Thyroid gland (tissue), 4 donors: ENCODE data around the gene CFAP43. TPM values are rescaled to one million over a fixed set of nuclear protein-coding genes. Genes with fewer than 3 reads are reported as not detected.
"Not testable (repeated sequence)": the region's sequence is repeated elsewhere in the genome, so short reads cannot be mapped to it uniquely, and the experiment has no call there.

Source experiments
- DNase-seq, 2 donors: peaks; one replicate each; pipeline ENCODE4 v3.0.0-alpha.2; 2019
- H3K27ac ChIP-seq, 3 donors: fragments of 200-600 bp; sonication (generic); 1 replicate in 2 of 3; 2 replicates in 1 of 3; pipeline ENCODE4 v1.5.1; 2016 to 2019; ENCODE audit warnings: mild to moderate bottlenecking in 1 of 3, moderate library complexity in 1 of 3
- H3K27me3 ChIP-seq: fragments of 200-600 bp; sonication (generic); one replicate; pipeline ENCODE4 v1.5.1; 2019
- H3K36me3 ChIP-seq, 2 donors: fragments of 200-600 bp; sonication (generic); one replicate each; pipeline ENCODE4 v1.5.1; 2016 to 2019
- H3K4me1 ChIP-seq, 2 donors: fragments of 200-600 bp; sonication (generic); one replicate each; pipeline ENCODE4 v1.5.1; 2017 to 2019
- H3K4me3 ChIP-seq, 3 donors: fragments of 200-600 bp; sonication (generic); replicated peaks in 1 of 3; 1 replicate in 2 of 3; 2 replicates in 1 of 3; pipeline ENCODE4 v1.5.1; 2016; ENCODE audit warnings: mild to moderate bottlenecking in 1 of 3
- H3K9me3 ChIP-seq: fragments of 200-600 bp; sonication (generic); one replicate; pipeline ENCODE4 v1.5.1; 2017
- POLR2A ChIP-seq, 2 donors: fragments of 450-650 bp; IDR thresholded peaks; one replicate each; pipeline ENCODE4 v1.6.1; 2017; ENCODE audit warnings: antibody characterized with exemption in 2 of 2, mild to moderate bottlenecking in 2 of 2, moderate library complexity in 1 of 2
- WGBS, 2 donors: methylation state at CpG; one replicate each; pipeline ENCODE4 v1.1.5; 2017; 5-methylcytosine and 5-hydroxymethylcytosine counted together
- intact Hi-C: fragments of 100-400 bp; cut with DNase I; formaldehyde crosslinking; loops from one replicate; pipeline ENCODE4 v1.15.1; 2023
- total RNA-seq, 4 donors: library from RNA; depleted of rRNA; stranded (reverse); fragments of >200 nt; gene quantifications; one replicate each; pipeline ENCODE4 v1.2.3, GENCODE V29; 2016
- TF ChIP-seq, protein P1 (sequence below), 6 experiments: fragments of 200-600 bp in 3 of 6; fragments of 450-650 bp in 3 of 6; sonication (generic) in 3 of 6; IDR thresholded peaks; one replicate each; pipeline ENCODE4 v1.5.1; 2016 to 2019; ENCODE audit warnings: antibody characterized with exemption in 6 of 6, mild to moderate bottlenecking in 2 of 6, inconsistent platforms in 1 of 6, moderate library complexity in 1 of 6

Gene CFAP43
- total RNA-seq, 4 donors from 2014 or later, result 8.2 to 16.9 (median 11.5) TPM

DNA sequence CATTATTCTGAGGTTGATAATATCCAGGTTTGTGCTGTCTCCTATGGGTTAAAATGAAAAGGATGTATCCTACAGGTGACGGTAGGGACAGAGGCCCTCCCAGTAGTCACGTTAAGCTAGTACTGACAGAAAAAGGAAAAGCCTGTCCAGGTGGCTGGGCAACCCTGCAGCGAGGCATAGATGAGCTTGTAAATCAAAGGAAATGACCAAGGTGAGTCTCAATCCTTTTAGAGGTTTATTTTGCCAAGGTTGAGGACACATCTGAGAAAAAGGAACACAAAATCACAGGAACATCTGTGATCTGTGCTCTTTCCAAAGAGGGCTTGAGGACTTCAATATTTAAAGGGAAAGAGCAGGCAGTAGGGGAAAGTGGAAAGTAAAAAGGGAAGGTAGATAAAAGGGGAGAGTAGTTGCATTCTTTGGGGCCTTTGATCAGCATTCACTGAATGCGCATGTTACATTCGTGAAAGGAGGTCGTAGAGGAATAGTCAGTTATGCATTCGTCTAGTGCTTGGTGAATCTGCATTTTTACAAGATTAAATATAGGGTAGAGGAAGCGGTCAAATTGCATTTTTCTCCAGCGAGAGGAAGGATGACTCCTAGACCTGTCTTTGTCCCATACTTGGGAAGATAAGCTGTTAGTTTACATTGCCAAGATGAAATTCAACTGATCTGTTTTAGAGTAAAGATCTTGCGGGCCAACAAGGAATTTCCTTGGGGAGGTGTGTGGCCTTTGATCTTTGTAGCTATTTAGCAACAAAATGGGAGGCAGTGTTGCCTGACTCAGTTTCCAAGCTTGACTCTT, 21.6 kb upstream of the CFAP43 start:
- 84 to 85% methylated on average over 10 of the region's 10 CpGs for WGBS, 2 donors
- no peak for DNase-seq
- intact Hi-C loops, result no loop called here
- TF ChIP-seq POLR2A (IDR thresholded peaks at IDR 0.05), result no peak
- TF ChIP-seq, protein P1, sequence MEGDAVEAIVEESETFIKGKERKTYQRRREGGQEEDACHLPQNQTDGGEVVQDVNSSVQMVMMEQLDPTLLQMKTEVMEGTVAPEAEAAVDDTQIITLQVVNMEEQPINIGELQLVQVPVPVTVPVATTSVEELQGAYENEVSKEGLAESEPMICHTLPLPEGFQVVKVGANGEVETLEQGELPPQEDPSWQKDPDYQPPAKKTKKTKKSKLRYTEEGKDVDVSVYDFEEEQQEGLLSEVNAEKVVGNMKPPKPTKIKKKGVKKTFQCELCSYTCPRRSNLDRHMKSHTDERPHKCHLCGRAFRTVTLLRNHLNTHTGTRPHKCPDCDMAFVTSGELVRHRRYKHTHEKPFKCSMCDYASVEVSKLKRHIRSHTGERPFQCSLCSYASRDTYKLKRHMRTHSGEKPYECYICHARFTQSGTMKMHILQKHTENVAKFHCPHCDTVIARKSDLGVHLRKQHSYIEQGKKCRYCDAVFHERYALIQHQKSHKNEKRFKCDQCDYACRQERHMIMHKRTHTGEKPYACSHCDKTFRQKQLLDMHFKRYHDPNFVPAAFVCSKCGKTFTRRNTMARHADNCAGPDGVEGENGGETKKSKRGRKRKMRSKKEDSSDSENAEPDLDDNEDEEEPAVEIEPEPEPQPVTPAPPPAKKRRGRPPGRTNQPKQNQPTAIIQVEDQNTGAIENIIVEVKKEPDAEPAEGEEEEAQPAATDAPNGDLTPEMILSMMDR (IDR thresholded peaks at IDR 0.05), result no peak
- Histone ChIP-seq H3K27me3 (no peaks in the 10 kb centered on the region), H3K4me1 (peaks cover 8 to 34% of the 10 kb centered on the region in 2 donors), H3K27ac (peak overlapping the region; percentile 92 to 98 (median 94)), H3K9me3 (no peaks in the 10 kb centered on the region), H3K36me3 (no peaks in the 10 kb centered on the region), H3K4me3 (peak overlapping the region in 2 of 3 donors; percentile 77 to 90)

DNA sequence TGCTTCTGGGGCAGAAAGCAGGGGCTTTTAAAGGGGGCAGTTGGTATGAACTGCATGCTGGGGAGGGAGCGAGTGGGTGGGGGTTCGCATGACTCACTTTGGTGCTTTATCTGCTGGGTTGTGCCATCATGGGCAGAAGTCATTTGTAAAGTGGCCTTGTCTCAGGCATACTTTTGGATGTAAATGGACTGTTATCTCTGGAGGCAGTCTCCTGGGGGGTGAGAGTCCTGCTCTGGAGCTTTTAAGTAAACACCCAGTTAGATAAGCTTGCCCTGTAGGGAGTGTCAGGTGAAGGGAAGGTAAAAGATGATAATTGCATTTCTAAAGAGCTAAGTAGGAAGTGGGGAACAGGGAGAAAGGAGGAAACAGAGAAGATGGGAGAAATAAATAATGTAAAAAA, 20.9 kb upstream of the CFAP43 start:
- DNase-seq, result no peak
- Histone ChIP-seq H3K9me3 (no peaks in the 10 kb centered on the region), H3K4me3 (no peak overlapping the region), H3K36me3 (no peaks in the 10 kb centered on the region), H3K4me1 (peaks cover 7 to 27% of the 10 kb centered on the region in 2 donors), H3K27ac (no peak overlapping the region), H3K27me3 (no peaks in the 10 kb centered on the region)
- WGBS, 2 donors, result 83 to 95% methylated on average over 2 of the region's 2 CpGs
- intact Hi-C loops, result no loop called here
- TF ChIP-seq POLR2A (IDR thresholded peaks at IDR 0.05), result no peak
- TF ChIP-seq, protein P1 (IDR thresholded peaks at IDR 0.05), result no peak

DNA sequence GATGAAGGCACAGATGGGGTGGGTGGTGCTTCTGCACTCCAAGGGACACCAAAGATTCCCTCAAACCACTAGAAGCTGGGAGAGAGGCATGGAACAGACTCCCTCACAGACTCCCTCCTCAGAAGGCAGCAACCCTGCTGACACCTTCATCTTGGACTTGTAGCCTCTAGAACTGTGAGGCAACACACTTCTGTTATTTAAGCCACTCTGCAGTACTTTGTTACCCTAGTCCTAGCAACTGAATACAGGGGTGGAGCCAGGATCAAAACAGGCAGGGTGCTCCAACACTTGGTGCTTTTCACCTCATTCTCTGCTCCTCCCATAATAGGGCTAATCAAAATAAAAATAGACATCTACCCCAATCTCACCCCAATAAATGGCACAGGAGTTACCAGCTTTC, 20.2 kb upstream of the CFAP43 start:
- no peaks in the 10 kb centered on the region for H3K9me3 ChIP-seq
- TF ChIP-seq, protein P1 (IDR thresholded peaks at IDR 0.05), result no peak
- TF ChIP-seq POLR2A (IDR thresholded peaks at IDR 0.05), result no peak
- H3K4me1 ChIP-seq, result peaks cover 7 to 20% of the 10 kb centered on the region in 2 donors
- no peaks in the 10 kb centered on the region for H3K27me3 ChIP-seq
- H3K4me3 ChIP-seq, result no peak overlapping the region
- intact Hi-C loops, result no loop called here
- no peak for DNase-seq
- H3K36me3 ChIP-seq, result no peaks in the 10 kb centered on the region
- H3K27ac ChIP-seq, result no peak overlapping the region

DNA sequence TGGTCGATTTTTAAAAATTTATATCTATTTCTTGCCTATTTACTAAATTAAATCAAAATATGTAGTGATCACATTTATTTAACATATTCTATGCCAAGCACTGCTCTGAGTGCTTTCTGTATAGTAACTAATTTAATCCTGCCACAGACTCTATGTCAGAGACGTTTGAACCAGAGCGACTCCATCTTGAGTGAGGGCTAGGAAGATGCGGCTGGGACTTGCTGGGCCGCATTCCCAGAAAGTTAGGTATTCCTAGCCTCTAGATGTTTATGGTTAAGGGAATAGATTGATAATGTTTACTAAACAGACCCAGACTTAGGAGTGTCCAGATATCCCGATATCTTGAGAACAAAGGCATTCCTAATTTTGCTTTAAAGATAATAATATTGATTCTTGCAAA, 19.3 kb upstream of the CFAP43 start:
- Histone ChIP-seq H3K36me3 (no peaks in the 10 kb centered on the region), H3K4me3 (no peak overlapping the region), H3K27me3 (no peaks in the 10 kb centered on the region), H3K27ac (no peak overlapping the region), H3K4me1 (peaks cover 5 to 11% of the 10 kb centered on the region in 2 donors), H3K9me3 (no peaks in the 10 kb centered on the region)
- no peak for DNase-seq
- no peak for TF ChIP-seq POLR2A (IDR thresholded peaks at IDR 0.05)
- TF ChIP-seq, protein P1 (IDR thresholded peaks at IDR 0.05), result no peak
- WGBS, 2 donors, result 94% methylated on average over 6 of the region's 6 CpGs
- intact Hi-C loops, result no loop called here

DNA sequence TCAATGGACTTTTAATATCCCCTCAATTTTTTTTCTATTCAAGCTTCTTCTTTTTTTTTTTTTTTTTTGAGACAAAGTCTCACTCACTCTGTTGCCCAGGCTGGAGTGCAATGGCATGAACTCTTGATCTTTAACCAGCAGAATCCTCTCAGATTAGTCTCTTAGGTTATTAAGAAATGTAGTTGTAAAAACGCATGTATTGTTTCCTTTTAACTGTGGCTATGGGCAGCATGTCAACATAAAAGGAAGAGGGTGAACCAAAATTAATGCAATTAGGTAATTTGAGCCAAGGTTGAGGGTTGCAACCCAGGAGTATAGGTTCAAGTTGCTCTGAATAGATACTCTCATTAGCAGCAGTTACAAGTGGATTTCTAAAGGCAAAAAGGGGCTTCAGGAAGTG, 18.2 kb upstream of the CFAP43 start:
- no peak for TF ChIP-seq POLR2A (IDR thresholded peaks at IDR 0.05)
- TF ChIP-seq, protein P1 (IDR thresholded peaks at IDR 0.05), result no peak

DNA sequence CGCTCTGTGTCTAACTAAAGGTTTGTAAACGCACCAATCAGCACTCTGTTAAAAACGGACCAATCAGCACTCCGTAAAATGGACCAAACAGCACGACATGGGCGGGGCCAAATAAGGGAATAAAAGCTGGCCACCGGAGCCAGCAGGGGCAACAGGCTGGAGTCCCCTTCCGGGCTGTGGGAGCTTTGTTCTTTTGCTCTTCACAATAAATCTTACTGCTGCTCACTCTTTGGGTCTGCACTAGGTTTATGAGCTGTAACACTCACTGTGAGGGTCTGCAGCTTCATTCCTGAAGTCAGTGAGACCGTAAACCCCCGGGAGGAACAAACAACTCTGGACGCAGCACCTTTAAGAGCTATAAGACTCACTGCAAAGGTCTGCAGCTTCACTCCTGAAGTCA, 16.8 kb upstream of the CFAP43 start:
- H3K4me3 ChIP-seq, H3K36me3 ChIP-seq, H3K4me1 ChIP-seq, H3K27me3 ChIP-seq, H3K9me3 ChIP-seq, DNase-seq, intact Hi-C loops, H3K27ac ChIP-seq: not testable (repeated sequence)
- 81 to 86% methylated on average over 10 to 11 of the region's 11 CpGs for WGBS, 2 donors

More for the DNA sequence above, 18.2 kb upstream of the CFAP43 start:
- Histone ChIP-seq H3K27ac (no peak overlapping the region), H3K27me3 (no peaks in the 10 kb centered on the region), H3K4me3 (no peak overlapping the region), H3K36me3 (no peaks in the 10 kb centered on the region), H3K4me1 (peaks cover 0 to 7% of the 10 kb centered on the region in 2 donors), H3K9me3 (no peaks in the 10 kb centered on the region)
- 66 to 67% methylated on average over 1 of the region's 1 CpG for WGBS, 2 donors
- intact Hi-C loops, result no loop called here
- no peak for DNase-seq
